HL-60 (cell line): ENCODE results near the gene MAPRE2.

Source experiments
- GABPA ChIP-seq: IDR thresholded peaks from 2 replicates; pipeline ENCODE4 v1.6.1; 2012; ENCODE audit warnings: low read depth
- POLR2AphosphoS5 ChIP-seq: IDR thresholded peaks from 2 replicates; pipeline ENCODE4 v1.6.1; 2012; ENCODE audit warnings: low read depth
- SPI1 ChIP-seq: IDR thresholded peaks from 2 replicates; pipeline ENCODE4 v1.6.1; 2012; ENCODE audit warnings: low read depth, mild to moderate bottlenecking, borderline replicate concordance
- TF ChIP-seq, protein P1 (sequence below): IDR thresholded peaks from one replicate; pipeline ENCODE4 v1.5.1; 2011; ENCODE audit warnings: low read length, control low read depth, inconsistent platforms; ENCODE audit not compliant: insufficient read depth

- TF ChIP-seq, protein P1, sequence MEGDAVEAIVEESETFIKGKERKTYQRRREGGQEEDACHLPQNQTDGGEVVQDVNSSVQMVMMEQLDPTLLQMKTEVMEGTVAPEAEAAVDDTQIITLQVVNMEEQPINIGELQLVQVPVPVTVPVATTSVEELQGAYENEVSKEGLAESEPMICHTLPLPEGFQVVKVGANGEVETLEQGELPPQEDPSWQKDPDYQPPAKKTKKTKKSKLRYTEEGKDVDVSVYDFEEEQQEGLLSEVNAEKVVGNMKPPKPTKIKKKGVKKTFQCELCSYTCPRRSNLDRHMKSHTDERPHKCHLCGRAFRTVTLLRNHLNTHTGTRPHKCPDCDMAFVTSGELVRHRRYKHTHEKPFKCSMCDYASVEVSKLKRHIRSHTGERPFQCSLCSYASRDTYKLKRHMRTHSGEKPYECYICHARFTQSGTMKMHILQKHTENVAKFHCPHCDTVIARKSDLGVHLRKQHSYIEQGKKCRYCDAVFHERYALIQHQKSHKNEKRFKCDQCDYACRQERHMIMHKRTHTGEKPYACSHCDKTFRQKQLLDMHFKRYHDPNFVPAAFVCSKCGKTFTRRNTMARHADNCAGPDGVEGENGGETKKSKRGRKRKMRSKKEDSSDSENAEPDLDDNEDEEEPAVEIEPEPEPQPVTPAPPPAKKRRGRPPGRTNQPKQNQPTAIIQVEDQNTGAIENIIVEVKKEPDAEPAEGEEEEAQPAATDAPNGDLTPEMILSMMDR, result no peak
- TF ChIP-seq GABPA (no peak), POLR2AphosphoS5 (no peak), SPI1 (no peak)
Measured at GRCh38 chr18:35178260-35178659, 137.0 kb downstream of the MAPRE2 start.
